ENCODE measurements around the gene GNA12.

GNA12 gene

GRCh38 chr7:2763597-2763996 lies 80.5 kb downstream of the GNA12 start:
- H3K4me3 ChIP-seq (ENCODE audit: control insufficient read depth, low read depth, low read length): no peak overlapping the region
- no peak for DNase-seq (ENCODE audit: low read depth)
- no peak for TF ChIP-seq CTCF (conservative IDR thresholded peaks at IDR 0.05; ENCODE audit: control insufficient read depth, insufficient read depth, low read depth, low read length)

- DNase-seq (ENCODE audit: low read depth): no peak
- H3K4me3 ChIP-seq (ENCODE audit: control insufficient read depth, low read depth, low read length): no peak overlapping the region
- TF ChIP-seq CTCF (conservative IDR thresholded peaks at IDR 0.05; ENCODE audit: control insufficient read depth, insufficient read depth, low read depth, low read length): no peak
These were observed 82.2 kb downstream of the GNA12 start for GRCh38 chr7:2761801-2762497.

- no peak overlapping the region for H3K4me3 ChIP-seq (ENCODE audit: control insufficient read depth, low read depth, low read length)
- no peak for TF ChIP-seq CTCF (conservative IDR thresholded peaks at IDR 0.05; ENCODE audit: control insufficient read depth, insufficient read depth, low read depth, low read length)
- peak; percentile 65 for DNase-seq (ENCODE audit: low read depth)
These were observed 82.9 kb downstream of the GNA12 start for GRCh38 chr7:2761131-2761624.

- DNase-seq (ENCODE audit: low read depth): peak; percentile 66
- TF ChIP-seq CTCF (conservative IDR thresholded peaks at IDR 0.05; ENCODE audit: control insufficient read depth, insufficient read depth, low read depth, low read length): peak; percentile 54
- H3K4me3 ChIP-seq (ENCODE audit: control insufficient read depth, low read depth, low read length): no peak overlapping the region
These were observed 83.8 kb downstream of the GNA12 start for GRCh38 chr7:2760098-2760889.

- TF ChIP-seq CTCF (conservative IDR thresholded peaks at IDR 0.05; ENCODE audit: control insufficient read depth, insufficient read depth, low read depth, low read length): no peak
- no peak for DNase-seq (ENCODE audit: low read depth)
- H3K4me3 ChIP-seq (ENCODE audit: control insufficient read depth, low read depth, low read length): no peak overlapping the region
These were observed 84.4 kb downstream of the GNA12 start for GRCh38 chr7:2759736-2760097.

GRCh38 chr7:2758673-2759616 lies 85.2 kb downstream of the GNA12 start:
- no peak for DNase-seq (ENCODE audit: low read depth)
- no peak for TF ChIP-seq CTCF (conservative IDR thresholded peaks at IDR 0.05; ENCODE audit: control insufficient read depth, insufficient read depth, low read depth, low read length)
- H3K4me3 ChIP-seq (ENCODE audit: control insufficient read depth, low read depth, low read length): peak overlapping the region; percentile 9

Data from fibroblast of mammary gland (primary cell).